Tibial nerve (tissue), 4 donors: Measurements from ENCODE around the gene SLC24A3.

Experiments
- EP300 ChIP-seq, 2 donors: sonication (generic); formaldehyde crosslinking; IDR thresholded peaks; one replicate each; pipeline ENCODE4 v1.6.1; 2017; ENCODE audit warnings: antibody characterized with exemption in 2 of 2, mild to moderate bottlenecking in 1 of 2
- POLR2A ChIP-seq, 2 donors: fragments of 450-650 bp; IDR thresholded peaks; one replicate each; pipeline ENCODE4 v1.6.1; 2017; ENCODE audit warnings: antibody characterized with exemption in 2 of 2, mild to moderate bottlenecking in 2 of 2, moderate library complexity in 2 of 2
- TF ChIP-seq, protein P1 (sequence below), 5 experiments: fragments of 200-600 bp in 3 of 5; fragments of 450-650 bp in 2 of 5; sonication (generic) in 3 of 5; IDR thresholded peaks; one replicate each; pipeline ENCODE4 v1.5.1; 2016 to 2019; ENCODE audit warnings: antibody characterized with exemption in 5 of 5, mild to moderate bottlenecking in 3 of 5, moderate library complexity in 2 of 5

DNA sequence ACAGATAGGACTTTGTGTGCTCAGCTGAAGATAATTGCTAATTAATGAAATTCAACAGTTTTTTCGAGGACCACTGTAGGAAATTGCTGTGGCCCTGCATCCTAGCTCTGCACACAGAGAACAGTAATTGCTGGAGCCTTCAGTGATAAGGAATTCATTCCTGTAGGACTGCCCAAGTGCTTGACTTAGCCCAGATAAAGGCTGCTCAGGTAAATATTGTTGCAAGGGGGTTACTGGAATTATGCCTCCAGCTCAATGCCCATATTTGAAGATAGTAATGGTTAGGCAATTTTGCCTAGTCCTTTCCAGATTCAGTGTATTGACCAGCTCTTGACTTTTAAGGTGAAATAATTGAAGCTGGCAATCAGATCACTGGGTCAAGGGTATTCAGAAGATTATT, 122.9 kb downstream of the SLC24A3 start:
- TF ChIP-seq, protein P1, sequence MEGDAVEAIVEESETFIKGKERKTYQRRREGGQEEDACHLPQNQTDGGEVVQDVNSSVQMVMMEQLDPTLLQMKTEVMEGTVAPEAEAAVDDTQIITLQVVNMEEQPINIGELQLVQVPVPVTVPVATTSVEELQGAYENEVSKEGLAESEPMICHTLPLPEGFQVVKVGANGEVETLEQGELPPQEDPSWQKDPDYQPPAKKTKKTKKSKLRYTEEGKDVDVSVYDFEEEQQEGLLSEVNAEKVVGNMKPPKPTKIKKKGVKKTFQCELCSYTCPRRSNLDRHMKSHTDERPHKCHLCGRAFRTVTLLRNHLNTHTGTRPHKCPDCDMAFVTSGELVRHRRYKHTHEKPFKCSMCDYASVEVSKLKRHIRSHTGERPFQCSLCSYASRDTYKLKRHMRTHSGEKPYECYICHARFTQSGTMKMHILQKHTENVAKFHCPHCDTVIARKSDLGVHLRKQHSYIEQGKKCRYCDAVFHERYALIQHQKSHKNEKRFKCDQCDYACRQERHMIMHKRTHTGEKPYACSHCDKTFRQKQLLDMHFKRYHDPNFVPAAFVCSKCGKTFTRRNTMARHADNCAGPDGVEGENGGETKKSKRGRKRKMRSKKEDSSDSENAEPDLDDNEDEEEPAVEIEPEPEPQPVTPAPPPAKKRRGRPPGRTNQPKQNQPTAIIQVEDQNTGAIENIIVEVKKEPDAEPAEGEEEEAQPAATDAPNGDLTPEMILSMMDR (IDR thresholded peaks at IDR 0.05): no peak
- no peak for TF ChIP-seq POLR2A (IDR thresholded peaks at IDR 0.05)
- TF ChIP-seq EP300 (IDR thresholded peaks at IDR 0.05): no peak
